Hepatocyte (in vitro differentiated cells): ENCODE results near the gene NKIRAS1. TPM values are rescaled to one million over a fixed set of nuclear protein-coding genes. Genes with fewer than 3 reads are reported as not detected.

Experiments used
- DNase-seq: peaks from one replicate; pipeline ENCODE4 v3.0.0-alpha.2; 2016; ENCODE audit warnings: low spot score
- H2AFZ ChIP-seq: fragments of 200-600 bp; sonication (generic); 2 replicates; pipeline ENCODE4 v1.6.0; 2016; ENCODE audit warnings: antibody characterized with exemption, mild to moderate bottlenecking
- H3K27ac ChIP-seq: fragments of 200-600 bp; sonication (generic); 2 replicates; pipeline ENCODE4 v1.5.1; 2016; ENCODE audit warnings: mild to moderate bottlenecking
- H3K27me3 ChIP-seq: fragments of 200-600 bp; sonication (generic); 2 replicates; pipeline ENCODE4 v1.6.1; 2016
- H3K36me3 ChIP-seq: fragments of 200-600 bp; sonication (generic); replicated peaks from 2 replicates; pipeline ENCODE4 v1.5.1; 2016; ENCODE audit warnings: low read depth; ENCODE audit not compliant: insufficient read depth
- H3K4me1 ChIP-seq: fragments of 200-600 bp; sonication (generic); 2 replicates; pipeline ENCODE4 v1.5.1; 2016; ENCODE audit warnings: mild to moderate bottlenecking, moderate library complexity; ENCODE audit not compliant: insufficient read depth
- H3K4me2 ChIP-seq: fragments of 200-600 bp; sonication (generic); 2 replicates; pipeline ENCODE4 v1.6.0; 2016
- H3K4me3 ChIP-seq: fragments of 200-600 bp; sonication (generic); 2 replicates; pipeline ENCODE4 v1.5.1; 2016; ENCODE audit warnings: mild to moderate bottlenecking
- H3K79me2 ChIP-seq: fragments of 200-600 bp; sonication (generic); 2 replicates; pipeline ENCODE4 v1.6.0; 2017; ENCODE audit warnings: mild to moderate bottlenecking
- H3K9me2 ChIP-seq: fragments of 200-600 bp; sonication (generic); replicated peaks from 2 replicates; pipeline ENCODE4 v1.6.0; 2017; ENCODE audit warnings: mild to moderate bottlenecking; ENCODE audit not compliant: insufficient read depth
- H3K9me3 ChIP-seq: fragments of 200-600 bp; sonication (generic); 2 replicates; pipeline ENCODE4 v1.5.1; 2016; ENCODE audit warnings: low read depth, mild to moderate bottlenecking
- H4K20me1 ChIP-seq: fragments of 200-600 bp; sonication (generic); 2 replicates; pipeline ENCODE4 v1.6.0; 2016; ENCODE audit warnings: mild to moderate bottlenecking; ENCODE audit not compliant: insufficient read depth, poor library complexity, severe bottlenecking
- EZH2 ChIP-seq: fragments of 200-600 bp; sonication (generic); IDR thresholded peaks from 2 replicates; pipeline ENCODE4 v1.6.1; 2016; ENCODE audit warnings: antibody characterized with exemption, mild to moderate bottlenecking, borderline replicate concordance
- EZH2phosphoT487 ChIP-seq: fragments of 200-600 bp; sonication (generic); IDR thresholded peaks from one replicate; pipeline ENCODE4 v1.6.1; 2018; ENCODE audit warnings: antibody characterized with exemption, mild to moderate bottlenecking, low read depth, moderate library complexity; ENCODE audit not compliant: unreplicated experiment, severe bottlenecking
- WGBS: methylation state at CpG from one replicate; pipeline ENCODE4 v1.1.6; 2016; ENCODE audit warnings: low lambda C conversion rate; ENCODE audit errors: missing lambda C conversion rate; 5-methylcytosine and 5-hydroxymethylcytosine counted together
- polyA plus RNA-seq: library from polyadenylated mRNA; unstranded; fragments of >200 nt; fragmentation: Nextera tagmentation; extraction: Ambion mirVana; gene quantifications from 2 replicates; pipeline ENCODE4 v1.2.1, GENCODE V29; 2016
- total RNA-seq: library from RNA; depleted of rRNA; stranded (reverse); fragments of >200 nt; gene quantifications from 2 replicates; pipeline ENCODE4 v1.2.3, GENCODE V29; 2014
- TF ChIP-seq, protein P1 (sequence below): fragments of 200-600 bp; sonication (generic); IDR thresholded peaks from 2 replicates; pipeline ENCODE4 v1.5.1; 2016; ENCODE audit warnings: antibody characterized with exemption, mild to moderate bottlenecking; ENCODE audit not compliant: poor library complexity

NKIRAS1 gene
- total and polyA plus RNA-seq, 2 experiments from 2014 or later = 16.9 to 19.8 TPM

DNA sequence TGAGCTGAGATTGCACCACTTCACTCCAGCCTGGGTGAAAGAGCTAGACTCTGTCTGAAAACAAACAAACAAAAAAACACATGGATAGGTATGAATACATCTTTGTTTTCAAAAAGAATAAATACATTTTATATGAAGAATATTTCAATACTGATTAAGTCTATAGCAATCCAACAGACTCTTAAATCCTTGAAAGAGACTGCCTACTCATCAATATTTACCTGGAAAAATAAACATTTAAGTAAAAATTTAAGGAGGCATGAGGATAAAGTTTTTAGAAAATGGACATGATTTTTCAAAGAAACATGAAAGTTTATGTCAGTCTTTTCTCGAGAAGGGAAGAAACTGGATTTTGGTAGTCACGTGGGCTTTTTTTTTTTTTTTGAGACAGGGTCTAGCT lies 5.4 kb downstream of the NKIRAS1 start:
- Histone ChIP-seq H3K9me3 (no peaks in the 10 kb centered on the region), H3K27me3 (no peaks in the 10 kb centered on the region)

GRCh38 chr3:23909341-23909740 lies 7.4 kb downstream of the NKIRAS1 start:
- peaks cover 38% of the 10 kb centered on the region for H3K79me2 ChIP-seq
- H3K9me2 ChIP-seq = no peaks in the 10 kb centered on the region
- H2AFZ ChIP-seq = no peak overlapping the region
- H3K9me3 ChIP-seq = no peaks in the 10 kb centered on the region
- 88% methylated on average over 7 of the region's 7 CpGs for WGBS
- H3K4me1 ChIP-seq = peaks cover 5% of the 10 kb centered on the region
- TF ChIP-seq EZH2 (no peak), EZH2phosphoT487 (no peak)
- TF ChIP-seq, protein P1, sequence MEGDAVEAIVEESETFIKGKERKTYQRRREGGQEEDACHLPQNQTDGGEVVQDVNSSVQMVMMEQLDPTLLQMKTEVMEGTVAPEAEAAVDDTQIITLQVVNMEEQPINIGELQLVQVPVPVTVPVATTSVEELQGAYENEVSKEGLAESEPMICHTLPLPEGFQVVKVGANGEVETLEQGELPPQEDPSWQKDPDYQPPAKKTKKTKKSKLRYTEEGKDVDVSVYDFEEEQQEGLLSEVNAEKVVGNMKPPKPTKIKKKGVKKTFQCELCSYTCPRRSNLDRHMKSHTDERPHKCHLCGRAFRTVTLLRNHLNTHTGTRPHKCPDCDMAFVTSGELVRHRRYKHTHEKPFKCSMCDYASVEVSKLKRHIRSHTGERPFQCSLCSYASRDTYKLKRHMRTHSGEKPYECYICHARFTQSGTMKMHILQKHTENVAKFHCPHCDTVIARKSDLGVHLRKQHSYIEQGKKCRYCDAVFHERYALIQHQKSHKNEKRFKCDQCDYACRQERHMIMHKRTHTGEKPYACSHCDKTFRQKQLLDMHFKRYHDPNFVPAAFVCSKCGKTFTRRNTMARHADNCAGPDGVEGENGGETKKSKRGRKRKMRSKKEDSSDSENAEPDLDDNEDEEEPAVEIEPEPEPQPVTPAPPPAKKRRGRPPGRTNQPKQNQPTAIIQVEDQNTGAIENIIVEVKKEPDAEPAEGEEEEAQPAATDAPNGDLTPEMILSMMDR = no peak
- H4K20me1 ChIP-seq = peaks cover 7% of the 10 kb centered on the region
- no peak overlapping the region for H3K4me2 ChIP-seq
- no peaks in the 10 kb centered on the region for H3K36me3 ChIP-seq
- H3K27ac ChIP-seq = no peak overlapping the region
- no peak for DNase-seq
- no peaks in the 10 kb centered on the region for H3K27me3 ChIP-seq
- no peak overlapping the region for H3K4me3 ChIP-seq

More for the DNA sequence above, 5.4 kb downstream of the NKIRAS1 start:
- Histone ChIP-seq H4K20me1 (peaks cover 13% of the 10 kb centered on the region), H3K9me2 (no peaks in the 10 kb centered on the region), H3K4me2 (no peak overlapping the region), H3K27ac (no peak overlapping the region), H3K79me2 (peaks cover 56% of the 10 kb centered on the region), H3K4me1 (peaks cover 18% of the 10 kb centered on the region), H3K4me3 (no peak overlapping the region), H2AFZ (no peak overlapping the region), H3K36me3 (no peaks in the 10 kb centered on the region)
- WGBS = 100% methylated on average over 2 of the region's 2 CpGs
- no peak for TF ChIP-seq EZH2
- TF ChIP-seq, protein P1 = no peak
- TF ChIP-seq EZH2phosphoT487 = no peak
- no peak for DNase-seq

DNA sequence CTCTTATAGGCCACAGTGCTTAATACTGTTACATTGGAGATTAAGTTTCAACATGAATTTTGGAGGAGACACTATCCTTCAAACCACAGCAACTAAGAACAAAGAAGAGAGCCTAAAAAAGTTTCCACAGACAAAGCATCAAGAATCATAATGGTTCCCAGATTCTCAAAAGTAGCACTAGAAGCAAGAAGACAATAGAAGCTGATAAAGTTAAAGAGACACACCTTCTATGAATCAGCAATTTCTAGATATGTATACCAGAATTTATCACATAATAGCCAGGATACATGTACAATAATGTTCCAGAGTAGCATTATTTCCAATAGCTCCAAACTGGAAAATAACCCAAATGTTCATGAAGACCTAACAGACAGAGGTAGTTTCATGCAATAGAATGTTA lies 12.2 kb downstream of the NKIRAS1 start:
- TF ChIP-seq, protein P1 = no peak

GRCh38 chr3:23900744-23901143 lies 16.0 kb downstream of the NKIRAS1 start:
- H3K9me2 ChIP-seq = no peaks in the 10 kb centered on the region
- no peak overlapping the region for H3K4me3 ChIP-seq
- H2AFZ ChIP-seq = no peak overlapping the region
- no peaks in the 10 kb centered on the region for H3K27me3 ChIP-seq
- no peak overlapping the region for H3K4me2 ChIP-seq
- 82% methylated on average over 6 of the region's 6 CpGs for WGBS
- H3K36me3 ChIP-seq = peaks cover 5% of the 10 kb centered on the region
- no peak for TF ChIP-seq EZH2phosphoT487
- TF ChIP-seq, protein P1 = no peak
- no peak for TF ChIP-seq EZH2
- no peak for DNase-seq
- no peak overlapping the region for H3K27ac ChIP-seq
- no peaks in the 10 kb centered on the region for H4K20me1 ChIP-seq
- H3K4me1 ChIP-seq = no peaks in the 10 kb centered on the region
- H3K9me3 ChIP-seq = no peaks in the 10 kb centered on the region
- H3K79me2 ChIP-seq = peaks cover 7% of the 10 kb centered on the region

More for the DNA sequence above, 12.2 kb downstream of the NKIRAS1 start:
- DNase-seq = no peak
- Histone ChIP-seq H3K27me3 (no peaks in the 10 kb centered on the region), H3K79me2 (peaks cover 4% of the 10 kb centered on the region), H3K4me3 (no peak overlapping the region), H3K9me2 (no peaks in the 10 kb centered on the region), H3K27ac (no peak overlapping the region), H2AFZ (no peak overlapping the region), H3K4me2 (no peak overlapping the region), H3K4me1 (no peaks in the 10 kb centered on the region), H3K9me3 (no peaks in the 10 kb centered on the region), H3K36me3 (no peaks in the 10 kb centered on the region), H4K20me1 (no peaks in the 10 kb centered on the region)
